NCI-H2029 (cell line): ENCODE measurements around the gene SAV1.
"Not testable (repeated sequence)": the region's sequence is repeated elsewhere in the genome, so short reads cannot be mapped to it uniquely, and the experiment has no call there.

Source experiments
- DNase-seq: peaks from one replicate; lab custom pipeline; 2025; lab: John Stamatoyannopoulos, UW

Gene SAV1

DNA sequence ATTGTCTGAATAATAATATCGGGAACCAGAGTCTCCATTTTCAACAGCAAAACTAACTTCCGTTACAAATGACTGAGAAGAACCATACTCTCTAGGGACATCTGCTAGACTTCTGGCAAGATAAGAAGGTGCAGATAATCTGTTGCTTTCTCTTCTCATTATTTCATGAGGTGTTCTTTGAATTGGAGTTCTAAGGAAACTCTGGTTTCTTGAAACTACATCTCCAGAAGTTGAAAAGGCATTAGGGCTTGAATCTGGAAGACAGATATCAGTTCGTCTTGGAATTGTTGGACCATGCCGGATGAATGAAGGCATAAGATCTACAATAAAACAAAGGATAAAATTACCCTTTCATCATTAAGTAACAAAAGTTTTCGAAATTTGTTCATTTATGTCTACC, 2.8 kb downstream of the SAV1 start:
- DNase-seq = not testable (repeated sequence)

DNA sequence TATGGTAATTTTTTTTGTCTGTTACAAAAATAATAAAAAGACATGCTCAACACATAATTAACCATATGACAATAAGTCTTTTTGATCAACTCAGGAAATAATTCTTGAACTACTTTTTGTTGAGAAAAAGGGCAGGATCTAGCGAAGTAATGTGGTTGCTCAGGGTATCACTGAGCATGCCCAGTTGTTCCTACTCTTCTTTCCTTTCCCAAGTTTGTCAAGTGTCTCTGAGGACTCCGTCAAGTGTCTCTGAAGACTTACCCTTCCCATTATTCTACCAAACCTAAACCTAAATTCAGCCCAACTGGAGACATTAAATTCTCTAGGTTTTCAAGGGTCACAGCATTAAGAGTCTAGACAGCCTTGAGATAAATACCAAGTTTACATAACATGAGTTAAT, 3.5 kb downstream of the SAV1 start:
- not testable (repeated sequence) for DNase-seq

DNA sequence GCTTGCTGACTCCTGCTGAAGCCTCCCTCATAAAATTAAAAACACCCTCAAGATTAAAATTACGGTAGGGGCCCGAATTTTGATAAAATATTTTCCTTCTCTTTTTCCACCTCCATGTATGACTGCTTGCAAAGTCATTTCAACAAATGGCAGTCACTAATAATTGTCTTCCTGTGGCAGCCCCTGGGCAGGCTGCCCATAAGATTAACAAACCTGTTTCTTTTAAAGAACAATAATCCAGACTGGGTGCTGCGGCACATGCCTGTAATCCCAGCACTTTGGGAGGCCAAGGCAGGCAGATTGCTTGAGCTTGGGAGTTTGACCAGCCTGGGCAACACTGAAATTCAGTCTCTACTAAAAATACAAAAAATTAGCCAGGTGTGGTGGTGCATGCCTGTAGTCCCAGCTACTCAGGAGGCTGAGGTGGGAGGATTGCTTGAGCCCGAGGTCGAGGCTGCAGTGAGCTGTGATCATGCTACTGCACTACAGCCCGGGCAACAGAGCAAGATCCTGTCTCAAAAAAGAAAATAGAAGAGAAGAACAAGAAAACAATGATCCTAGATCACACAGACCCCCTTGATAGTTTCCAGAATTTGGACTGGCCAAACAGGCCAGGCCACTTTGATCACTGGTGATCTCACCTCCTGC, 8.7 kb downstream of the SAV1 start:
- DNase-seq = no peak

DNA sequence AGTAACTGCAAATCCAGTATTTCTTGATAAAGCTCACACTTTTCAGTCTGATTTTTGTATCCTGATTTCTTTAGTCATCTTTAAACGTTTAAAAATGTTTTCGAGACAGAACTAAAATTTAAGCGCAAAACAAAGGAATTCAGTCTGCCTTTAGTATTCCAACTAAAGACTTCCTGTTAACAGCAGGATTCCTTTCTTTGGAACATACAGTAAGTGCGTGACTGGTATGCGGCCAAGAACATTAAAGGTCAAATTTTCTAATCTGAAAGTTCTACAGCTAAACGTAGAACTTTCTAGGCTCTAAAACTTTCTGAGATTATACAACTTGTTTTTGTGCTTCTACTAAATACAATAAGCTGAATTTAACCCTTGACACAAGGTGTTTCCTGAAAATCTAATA, 9.9 kb downstream of the SAV1 start:
- DNase-seq = no peak

DNA sequence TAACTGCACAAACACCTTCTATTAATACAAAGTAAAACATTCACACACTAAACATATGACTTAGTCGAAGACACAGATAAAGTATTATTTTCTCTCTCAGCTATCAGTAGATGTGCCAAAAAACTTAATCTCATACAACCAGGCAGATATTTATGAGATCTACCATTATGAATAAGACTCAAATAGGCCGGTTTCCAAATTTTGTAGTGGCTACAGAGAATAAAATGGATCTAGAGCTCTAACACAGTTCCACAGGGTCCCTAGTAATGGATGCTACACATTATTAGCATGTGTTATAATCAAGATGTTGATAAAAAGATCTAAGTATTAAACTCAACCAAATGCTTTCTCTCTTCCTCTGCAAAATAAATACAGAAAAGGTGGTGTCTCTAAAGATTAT, 10.4 kb downstream of the SAV1 start:
- no peak for DNase-seq

DNA sequence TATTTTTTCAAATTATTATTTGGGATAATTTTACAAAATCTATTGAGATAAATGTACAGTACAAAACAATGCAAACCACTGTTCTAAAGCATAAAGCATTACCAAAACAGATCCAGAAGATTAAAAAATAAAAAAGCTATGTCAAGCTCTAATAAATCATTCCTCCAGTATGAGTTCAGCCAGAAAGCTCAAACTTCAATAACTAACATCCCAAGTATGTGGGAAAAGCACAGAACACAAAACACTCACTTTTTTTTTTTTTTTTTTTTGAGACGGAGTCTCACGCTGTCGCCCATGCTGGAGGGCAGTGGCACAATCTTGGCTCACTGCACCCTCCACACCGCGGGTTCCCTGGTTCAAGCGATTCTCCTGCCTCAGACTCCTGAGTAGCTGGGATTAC, 11.3 kb downstream of the SAV1 start:
- DNase-seq = no peak

DNA sequence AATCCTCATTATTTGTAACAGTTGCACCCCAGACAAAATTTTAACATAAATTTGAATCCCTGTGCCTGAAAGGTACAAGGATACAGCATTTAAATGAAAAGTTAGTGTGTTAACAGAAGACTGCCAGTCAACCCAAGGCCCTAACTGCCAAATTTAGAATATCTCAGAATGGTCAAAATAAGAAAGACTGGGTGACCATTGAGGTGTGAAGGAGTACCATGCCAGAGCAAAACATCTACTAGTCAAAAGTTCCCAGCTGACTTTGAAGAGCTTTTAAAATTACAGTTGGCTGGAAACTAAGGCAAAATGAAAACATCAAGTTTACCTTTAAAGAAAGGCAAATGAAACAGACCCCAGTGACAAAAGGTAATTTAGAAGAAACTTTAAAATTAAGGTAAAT, 18.4 kb downstream of the SAV1 start:
- DNase-seq = no peak

DNA sequence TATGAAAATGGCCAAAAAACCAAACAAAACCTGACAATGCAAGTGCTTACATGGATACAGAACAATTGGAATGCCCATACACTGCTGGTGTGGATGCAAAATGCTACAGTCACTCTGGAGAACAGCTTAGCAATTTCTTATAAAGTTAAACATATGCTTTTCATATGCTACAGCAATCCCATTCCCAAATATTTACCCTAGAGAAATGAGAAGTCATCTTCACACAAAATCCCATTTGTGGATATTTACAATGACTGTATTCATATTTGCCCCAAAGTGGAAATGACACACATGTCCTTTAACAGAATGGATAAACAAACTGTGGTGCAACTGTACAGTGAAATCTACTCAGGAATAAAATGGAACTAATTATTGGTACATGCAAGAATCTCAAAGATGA, 20.4 kb downstream of the SAV1 start:
- no peak for DNase-seq

DNA sequence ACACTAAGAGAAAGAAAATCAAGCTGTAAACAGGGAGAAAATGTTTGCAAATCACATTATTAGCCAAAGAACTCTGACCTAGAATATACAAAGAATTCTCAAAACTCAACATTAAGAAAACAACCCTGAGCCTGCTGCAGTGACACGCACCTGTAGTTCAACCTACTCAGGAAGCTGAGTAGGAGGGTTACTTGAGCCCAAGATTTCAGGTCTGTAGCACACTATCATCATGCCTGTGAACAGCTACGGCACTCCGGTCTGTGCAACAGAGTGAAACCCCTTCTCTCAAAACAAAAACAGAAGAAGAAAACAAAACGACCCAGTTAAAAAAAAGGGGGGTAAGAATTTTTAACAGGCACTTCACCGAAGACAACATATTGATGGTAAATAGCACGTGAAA, 20.8 kb downstream of the SAV1 start:
- no peak for DNase-seq

DNA sequence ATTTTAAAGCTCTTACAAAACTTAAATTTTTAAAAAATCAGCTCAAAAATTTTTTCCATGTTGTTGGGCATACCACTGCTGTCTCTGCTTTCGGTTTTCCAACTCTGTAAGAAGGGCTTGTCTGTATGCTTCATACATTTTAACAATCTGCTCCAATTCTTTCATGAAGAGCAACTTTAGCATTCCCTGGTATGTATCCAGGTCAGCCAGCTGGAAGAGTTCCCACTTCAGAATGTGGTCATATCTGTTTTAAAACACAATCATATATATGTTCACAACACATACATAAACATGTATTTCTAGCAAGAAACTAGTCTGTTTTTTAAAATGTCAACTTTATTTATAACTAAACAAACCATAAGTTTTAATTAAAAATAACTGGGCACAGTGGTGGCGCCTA, 33.0 kb downstream of the SAV1 start:
- DNase-seq = no peak

DNA sequence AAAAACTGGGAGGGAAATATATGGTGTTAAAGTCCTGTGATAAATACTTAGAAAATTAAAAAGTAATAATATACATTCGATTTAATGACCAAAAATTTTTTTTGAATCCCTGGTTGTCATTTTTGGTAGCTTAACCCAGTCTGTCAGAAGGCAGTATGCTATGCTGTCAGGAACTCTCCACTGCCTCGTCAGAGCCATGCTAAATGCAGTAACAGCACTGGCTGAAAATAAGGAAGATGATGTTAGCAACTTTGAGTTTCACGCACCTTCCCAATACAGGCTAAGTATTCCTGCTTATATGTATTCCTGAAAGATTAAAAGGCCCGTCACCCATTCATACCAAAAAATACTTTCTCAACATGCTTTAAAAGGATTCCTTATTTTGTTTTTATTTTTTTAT, 34.2 kb downstream of the SAV1 start:
- no peak for DNase-seq

DNA sequence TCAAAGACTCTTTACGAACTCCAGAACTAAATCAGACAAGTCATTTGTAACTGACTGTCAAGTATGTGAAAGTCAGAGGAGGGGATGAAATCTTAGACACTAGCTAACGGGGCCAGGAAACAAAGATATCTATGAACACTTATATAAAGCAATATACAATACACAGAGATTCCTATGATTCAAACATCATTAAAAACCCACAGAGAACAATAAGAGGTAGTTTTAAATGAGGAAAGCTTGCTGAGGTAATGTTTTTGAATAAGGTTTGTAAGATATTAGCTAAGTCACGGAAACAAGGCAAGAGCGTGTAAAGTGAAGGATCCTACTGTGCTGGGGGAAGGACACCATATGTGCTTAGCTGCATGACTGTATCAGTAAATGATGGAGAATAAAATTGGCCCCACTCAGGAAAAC, 36.7 kb downstream of the SAV1 start:
- DNase-seq = no peak

DNA sequence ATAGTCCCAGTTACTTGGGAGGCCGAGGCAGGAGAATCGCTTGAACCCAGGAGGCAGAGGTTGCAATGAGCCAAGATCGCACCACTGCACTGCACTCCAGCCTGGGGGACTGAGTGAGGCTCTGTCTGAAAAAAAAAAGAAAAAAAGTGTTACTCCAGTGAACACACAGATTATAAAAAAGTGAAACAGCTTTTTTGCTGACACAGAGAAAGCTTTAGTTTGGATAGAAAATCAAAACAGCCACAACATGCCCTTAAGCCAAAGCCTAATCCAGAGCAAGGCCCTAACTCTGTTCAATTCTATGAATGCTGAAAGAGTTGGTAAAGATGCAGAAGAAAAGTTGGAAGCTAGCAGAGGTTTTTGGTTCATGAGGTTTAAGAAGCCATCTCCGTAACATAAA, 43.2 kb downstream of the SAV1 start:
- not testable (repeated sequence) for DNase-seq

DNA sequence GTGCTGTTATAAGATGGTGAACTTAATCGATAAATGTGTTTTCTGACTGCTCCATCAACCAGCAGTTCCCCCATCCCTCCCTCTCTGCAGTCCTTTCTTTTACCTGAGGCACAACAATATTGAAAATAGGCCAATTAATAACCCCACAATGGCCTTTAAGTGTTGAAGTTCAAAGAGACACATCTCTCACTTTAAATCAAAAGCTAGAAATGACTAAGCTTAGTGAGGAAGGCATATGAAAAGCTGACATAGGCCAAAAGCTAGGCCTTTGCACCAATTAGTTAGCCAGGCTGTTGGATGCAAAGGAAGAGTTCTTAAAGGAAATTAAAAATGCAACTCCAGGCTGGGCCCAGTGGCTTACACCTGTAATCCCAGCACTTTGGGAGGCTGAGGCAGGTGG, 43.7 kb downstream of the SAV1 start:
- DNase-seq = no peak

DNA sequence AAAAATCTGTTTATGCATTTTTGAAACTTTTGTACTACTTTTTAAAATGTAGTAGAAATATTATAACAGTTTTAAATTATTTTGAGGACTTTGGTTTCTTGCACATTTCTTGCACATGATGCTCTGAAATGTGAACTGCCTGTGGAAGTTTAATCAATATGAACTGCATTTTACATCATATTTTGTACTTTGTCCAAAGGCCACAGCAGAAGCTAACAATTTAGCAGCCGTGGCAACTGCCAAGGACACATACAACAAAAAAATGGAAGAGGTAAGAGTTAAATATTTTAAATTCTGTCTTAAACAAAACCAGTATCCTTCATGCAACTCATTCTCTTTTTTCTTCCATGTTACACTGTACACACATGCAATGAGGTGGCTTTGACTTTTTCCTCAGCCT, 45.1 kb downstream of the SAV1 start:
- DNase-seq = no peak

DNA sequence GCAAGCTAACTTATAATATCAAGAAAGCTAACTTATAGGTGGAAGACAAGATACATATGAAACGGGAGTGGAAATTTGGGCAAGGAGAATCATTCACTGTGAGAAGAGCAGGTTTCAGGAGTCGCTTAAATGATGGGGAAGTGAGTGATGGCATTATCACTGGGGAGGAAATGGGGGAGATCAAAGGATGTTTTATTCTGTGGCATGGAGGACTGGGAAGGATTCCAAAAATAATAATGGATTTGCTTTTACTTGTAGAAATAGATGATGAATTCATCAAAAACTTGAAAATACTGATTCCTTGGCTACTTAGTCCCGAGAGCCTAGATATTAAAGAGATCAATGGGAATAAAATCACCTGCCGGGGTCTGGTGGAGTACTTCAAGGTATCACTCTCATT, 47.8 kb downstream of the SAV1 start:
- DNase-seq = no peak

DNA sequence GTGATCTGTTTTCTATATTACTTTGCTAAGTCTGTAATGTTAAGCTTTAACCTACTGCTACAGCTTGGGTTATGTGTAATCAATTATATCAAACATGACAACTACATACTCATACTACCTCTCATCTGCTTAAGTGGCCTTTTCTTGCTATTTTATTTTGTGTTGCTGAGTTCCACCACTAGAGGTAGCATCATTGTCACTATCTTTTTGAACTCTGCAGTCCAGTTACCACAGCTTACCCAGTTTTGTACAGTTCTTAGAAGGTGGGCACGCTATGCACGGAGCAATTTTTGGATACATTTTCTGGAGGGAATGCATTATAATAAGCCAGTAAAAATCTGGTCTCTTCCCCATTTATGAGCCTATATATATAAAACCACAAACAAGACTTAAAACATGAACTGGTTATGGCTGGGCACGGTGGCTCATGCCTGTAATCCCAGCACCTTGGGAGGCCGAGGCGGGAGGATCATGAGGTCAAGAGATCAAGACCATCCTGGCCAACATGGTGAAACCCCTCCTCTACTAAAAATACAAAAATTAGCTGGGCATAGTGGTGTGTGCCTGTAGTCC, 48.5 kb downstream of the SAV1 start:
- DNase-seq = no peak

DNA sequence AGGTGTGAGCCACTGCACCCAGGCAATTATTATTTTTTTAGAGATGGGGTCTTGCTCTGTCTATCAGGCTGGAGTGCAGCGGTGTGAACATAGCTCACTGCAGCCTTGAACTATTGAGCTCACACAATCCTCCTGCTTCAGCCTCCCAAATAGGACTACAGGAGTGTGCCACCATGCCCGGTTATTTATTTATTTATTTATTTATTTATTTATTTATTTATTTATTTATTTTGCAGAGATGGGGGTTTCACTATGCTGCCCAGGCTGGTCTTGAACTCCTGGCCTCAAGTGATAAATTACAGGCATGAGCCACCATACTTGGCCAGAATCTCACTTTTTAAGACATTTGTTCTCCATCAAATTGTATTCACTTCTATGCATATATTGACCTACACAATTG, 51.8 kb downstream of the SAV1 start:
- DNase-seq = no peak

DNA sequence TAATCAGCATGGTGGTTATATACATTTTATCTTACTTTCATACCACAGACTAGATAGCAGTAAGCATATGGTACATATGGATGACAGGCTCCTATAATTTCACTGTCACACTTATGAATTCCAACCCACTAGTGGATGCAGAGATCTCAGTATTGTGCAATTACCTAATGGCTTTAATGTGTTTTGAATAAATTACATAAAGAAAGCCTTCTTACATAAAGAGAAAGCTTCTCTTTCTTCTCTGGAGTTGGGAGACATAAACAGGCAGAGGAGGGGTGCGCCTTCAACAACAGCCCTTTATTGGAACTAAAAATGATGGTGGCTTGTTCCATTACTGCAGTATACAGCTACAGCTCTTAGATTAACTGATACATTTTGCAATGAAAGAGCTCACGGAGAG, 52.6 kb downstream of the SAV1 start:
- no peak for DNase-seq

DNA sequence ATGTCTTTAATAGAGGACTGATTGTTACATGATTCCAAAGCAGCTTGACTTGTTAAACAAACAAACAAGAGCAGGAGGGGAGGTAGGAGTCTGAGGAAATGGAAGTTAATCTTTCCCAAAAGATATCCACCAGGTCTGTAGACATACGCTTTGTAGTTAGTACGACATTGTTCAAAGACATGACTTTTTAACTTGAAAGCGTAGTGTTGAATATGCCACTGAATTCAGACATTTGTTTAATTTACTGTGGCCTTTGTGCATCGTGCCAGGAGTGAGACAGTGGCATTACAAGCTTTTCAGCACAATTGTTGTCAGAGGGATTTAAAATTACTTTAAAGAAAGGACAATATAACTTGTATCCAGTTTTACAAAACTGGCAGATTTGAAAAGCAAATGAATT, 53.0 kb downstream of the SAV1 start:
- DNase-seq = no peak

DNA sequence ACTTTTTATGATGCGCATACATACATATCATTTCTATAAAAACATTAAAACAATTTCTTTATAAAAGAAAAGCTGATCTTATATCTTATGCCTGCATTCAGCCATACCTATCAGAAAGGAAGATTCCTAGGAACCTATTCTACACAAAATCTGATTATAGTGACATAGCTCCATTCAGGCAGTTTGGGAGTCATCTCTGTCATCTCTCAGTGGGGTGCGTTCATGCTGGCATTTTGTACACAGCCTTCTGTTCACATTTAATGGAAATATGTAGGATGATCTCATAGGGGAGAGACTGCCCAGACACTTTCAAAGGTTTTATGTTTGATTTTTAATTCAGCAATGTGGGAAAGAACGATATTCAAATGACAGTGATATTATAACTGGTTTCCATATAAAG, 55.3 kb downstream of the SAV1 start:
- DNase-seq = no peak

DNA sequence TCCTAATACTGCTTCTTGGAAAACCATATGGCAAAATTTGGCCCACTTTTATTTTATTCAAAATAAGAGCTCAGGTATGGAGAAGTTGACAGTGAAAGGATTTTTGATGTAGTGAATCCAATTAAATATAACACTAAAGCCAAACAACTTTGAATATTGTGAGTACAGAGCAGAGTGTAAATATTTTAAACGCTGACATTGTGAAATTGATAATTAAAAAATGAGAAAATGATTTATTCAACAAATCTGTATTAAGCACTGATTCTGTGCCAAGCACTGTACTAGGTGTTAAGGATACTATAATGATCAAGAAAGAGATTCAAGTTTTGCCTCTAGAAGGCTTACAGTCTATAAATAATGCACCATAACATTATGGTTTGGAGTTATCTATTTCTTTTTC, 57.6 kb downstream of the SAV1 start:
- no peak for DNase-seq

DNA sequence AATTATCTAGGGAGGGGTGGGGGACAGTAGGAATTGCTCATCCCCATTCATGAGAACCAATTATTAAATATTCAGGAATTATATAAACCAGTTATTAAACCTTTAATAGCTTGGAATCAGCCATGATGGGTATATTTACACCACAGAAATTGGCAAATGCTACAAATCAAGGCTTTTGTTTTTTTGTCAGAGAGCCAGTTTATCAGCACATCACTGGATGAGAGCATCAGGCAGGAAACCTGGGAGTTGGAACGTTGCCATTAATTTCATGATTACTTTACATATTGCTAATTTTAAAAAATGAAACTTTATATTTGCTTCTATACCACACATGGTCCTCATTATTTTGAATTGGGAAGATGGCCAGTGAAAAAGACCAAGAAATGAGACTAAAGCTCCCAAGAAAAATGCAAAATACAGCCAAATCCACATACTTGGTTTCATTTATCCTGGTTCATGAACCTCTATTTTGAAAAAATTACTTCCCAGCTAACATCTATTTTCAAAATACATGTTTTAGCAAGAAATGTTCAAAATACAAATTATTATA, 59.7 kb downstream of the SAV1 start:
- no peak for DNase-seq

DNA sequence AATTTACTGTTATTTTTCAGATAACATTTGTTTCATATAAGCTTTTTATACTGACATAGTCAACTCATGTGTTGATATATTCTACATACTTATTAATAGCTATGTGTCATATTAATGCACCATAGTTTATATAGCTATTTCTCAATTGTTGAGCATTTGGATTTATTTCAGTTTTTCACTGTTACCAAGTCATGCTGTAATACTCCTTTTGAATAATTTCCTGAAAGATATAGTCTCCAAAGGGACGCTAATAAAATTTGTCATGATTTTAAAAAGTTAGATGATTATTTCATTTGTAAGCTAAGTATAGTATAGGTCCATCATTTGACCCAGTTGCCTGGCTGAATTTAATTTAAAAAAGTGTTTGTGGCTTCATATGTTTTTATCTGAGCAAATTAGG, 60.3 kb downstream of the SAV1 start:
- no peak for DNase-seq
